H4 (cell line): ENCODE measurements around the gene GXYLT2. TPM values are rescaled to one million over a fixed set of nuclear protein-coding genes. Genes with fewer than 3 reads are reported as not detected.
"Not testable (repeated sequence)": the region's sequence is repeated elsewhere in the genome, so short reads cannot be mapped to it uniquely, and the experiment has no call there.

Experiments used
- DNase-seq: peaks from one replicate; pipeline ENCODE4 v3.0.0-alpha.2; 2015; ENCODE audit warnings: low spot score
- total RNA-seq: library from RNA; depleted of rRNA; stranded (reverse); fragments of >200 nt; shearing (Covaris generic); gene quantifications from 2 replicates; pipeline ENCODE4 v1.2.3, GENCODE V29; 2014

Gene GXYLT2
- total RNA-seq, 1 experiment from 2014 or later: 16.9 TPM

DNA sequence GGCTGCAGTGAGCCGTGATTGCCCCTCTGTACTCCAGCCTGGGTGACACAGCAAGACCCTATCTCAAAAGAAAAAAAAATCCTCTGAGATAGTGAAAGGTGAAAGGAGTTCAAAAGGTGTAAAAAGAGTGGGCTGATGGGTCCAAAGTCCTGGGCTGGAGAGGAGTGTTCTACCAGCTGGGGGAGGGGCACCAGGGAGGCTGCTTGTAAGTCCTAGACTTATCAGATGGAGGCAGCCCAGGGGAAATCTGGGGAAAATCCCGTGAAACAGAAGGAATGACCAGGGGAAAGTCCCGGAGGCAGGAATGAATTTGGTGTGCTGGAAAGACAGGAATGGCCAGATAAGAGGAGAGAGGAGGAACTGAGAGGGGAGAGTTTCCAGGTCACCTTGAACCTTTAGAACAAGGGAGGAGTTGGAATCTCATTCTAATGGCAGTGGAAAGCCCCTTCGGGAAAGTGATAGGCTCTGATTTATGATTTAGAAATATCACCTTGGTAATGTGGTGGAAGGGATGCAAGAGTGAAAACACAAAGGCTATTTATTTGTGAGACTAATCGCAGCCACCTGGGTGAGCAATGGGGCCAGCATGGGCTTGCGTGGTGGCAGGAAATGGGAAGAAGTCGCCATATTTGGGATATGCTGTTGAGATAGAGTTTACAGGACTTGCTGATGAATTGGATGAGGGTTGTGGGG lies 85.3 kb downstream of the GXYLT2 start:
- DNase-seq: no peak

DNA sequence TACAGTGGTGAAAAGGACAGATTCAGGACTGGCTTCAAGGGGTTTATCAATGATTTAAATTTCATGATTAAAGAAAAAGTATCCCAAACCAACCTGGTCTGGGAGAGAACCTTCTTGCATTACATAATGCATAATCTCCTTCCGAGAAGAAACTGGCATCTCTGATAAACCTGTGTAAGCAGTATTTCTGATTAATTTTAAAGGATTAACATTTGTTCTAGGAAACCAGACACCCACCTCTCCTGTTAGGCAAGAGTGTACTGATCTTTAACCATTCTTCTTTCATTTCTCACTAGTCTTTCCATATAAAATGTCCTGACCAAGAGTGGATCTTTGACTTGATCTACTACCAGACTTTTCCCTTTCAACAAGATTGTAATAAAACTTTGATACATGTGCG lies 85.9 kb downstream of the GXYLT2 start:
- no peak for DNase-seq

DNA sequence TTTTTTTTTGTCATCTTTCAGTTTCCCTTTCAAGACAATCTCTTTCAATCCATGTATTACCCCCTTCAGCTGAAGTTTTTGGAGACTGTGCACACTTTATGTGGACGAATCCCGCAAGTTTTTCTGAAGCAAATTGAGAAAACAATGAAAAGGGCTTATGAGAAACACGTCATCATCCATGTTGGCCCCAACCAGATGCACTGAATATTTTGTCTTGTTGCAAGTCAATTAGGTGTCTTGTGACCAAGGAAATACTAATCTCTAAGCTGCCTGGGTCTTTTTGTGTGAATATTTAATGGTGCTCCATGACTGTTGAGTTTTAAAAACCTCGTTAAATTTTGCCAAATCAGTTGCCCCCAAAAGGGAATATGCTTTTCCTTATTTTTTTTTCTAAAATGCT lies 87.1 kb downstream of the GXYLT2 start:
- DNase-seq: no peak

DNA sequence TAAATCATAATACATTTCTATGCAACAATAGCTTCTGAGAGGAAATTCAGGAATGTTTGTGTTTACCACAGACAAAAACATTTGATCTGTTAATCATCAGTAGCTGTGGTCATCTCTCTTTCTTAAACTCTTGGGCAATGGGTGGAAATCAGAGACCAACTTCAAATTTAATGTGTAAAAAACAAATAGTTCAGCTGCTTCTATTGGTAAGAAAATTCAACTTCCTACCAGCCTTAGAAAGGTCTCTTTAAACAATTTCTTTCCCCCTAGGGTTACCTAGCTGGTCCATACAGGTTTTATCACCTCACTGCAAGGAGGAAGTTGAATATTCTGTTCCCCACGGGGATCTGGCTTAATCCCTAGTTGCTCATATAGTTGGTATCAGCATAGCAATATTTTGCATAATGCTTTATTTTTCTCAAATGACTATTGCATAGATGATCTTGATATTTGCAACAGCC lies 88.5 kb downstream of the GXYLT2 start:
- no peak for DNase-seq

DNA sequence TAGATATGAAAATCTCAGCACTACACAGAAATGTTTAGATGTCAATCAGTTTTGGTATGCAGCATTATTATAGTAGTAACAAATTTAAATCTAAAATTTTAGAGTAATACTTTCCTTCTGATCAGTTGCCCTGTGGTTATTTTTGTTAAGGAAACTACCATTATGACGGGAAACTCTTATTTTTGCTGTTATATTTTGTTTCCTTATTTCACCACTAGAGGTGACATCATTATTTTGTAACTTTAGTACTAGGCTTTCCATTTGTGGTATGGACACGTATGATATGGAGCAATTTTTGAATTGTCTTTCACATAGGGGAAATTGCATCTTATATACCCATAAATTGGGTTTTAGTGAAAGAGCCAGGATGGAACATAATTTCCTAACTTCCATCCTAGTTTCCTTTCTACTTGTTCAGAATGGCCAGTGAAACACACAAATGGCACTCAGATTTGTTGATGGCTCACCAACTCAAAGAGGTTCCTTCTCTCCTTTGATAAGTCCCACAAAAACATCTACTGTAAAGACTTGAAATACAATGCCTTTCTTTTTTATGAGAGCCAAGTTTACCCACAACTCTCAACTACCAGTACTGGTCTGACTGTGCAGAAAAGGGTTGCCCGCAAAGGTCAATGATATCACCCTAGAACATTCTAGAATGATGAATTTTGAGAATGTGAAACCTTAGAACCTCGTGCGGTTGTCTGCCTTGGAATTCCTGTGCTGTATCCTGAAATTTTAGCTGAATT lies 89.4 kb downstream of the GXYLT2 start:
- no peak for DNase-seq

DNA sequence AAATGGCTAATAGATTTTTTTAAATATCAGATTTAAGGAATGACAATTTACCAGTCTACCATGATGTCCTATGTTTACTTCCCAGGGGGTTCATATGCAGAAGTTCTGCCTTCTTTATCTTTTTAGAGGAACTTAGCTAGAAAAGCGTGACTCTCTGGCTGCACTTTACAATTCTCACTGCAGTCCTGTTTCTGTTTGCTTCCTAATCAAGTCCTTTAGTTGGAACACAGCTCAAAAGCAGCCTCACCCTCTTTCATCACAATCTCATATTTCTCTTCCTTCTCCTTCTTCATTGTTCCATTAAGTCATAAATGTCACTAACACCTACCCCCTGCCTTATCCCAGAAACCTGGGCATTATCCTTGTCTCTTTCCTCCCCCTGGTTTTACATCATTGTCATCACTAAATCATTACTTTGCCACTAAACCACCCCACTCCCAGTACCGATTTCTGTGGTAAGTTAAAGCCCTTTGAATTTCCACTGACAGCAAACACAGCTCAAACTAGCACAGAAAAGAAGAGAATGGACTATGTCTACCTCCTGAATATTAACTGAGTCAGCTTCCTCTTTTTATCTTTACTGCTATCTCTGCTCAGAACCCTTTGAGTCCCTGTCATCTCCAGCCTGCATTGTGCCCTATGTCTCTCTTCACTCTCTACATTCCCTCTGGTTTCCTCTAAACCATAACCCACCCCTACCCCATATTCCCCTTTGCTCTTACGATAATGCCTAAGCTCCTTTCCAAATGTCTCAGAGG lies 94.9 kb downstream of the GXYLT2 start:
- no peak for DNase-seq

DNA sequence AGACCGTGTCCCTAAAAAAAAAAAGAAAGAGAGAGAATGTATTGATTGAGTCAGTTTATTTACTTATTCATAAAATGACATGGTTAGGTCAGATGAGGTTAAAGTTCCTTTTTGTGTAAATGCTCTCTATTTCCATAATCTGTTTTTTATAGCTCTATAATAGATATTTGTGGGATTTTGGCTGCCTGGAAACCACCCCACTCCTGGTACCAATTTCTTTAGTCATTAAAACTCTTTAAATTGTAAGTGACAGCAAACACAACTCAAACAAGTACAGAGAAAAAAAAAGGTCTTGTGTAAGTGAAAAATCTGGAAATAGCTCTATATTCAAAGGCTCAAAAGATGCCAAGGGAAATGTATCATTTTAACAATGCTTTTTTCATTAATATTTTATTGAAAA lies 97.7 kb downstream of the GXYLT2 start:
- no peak for DNase-seq

DNA sequence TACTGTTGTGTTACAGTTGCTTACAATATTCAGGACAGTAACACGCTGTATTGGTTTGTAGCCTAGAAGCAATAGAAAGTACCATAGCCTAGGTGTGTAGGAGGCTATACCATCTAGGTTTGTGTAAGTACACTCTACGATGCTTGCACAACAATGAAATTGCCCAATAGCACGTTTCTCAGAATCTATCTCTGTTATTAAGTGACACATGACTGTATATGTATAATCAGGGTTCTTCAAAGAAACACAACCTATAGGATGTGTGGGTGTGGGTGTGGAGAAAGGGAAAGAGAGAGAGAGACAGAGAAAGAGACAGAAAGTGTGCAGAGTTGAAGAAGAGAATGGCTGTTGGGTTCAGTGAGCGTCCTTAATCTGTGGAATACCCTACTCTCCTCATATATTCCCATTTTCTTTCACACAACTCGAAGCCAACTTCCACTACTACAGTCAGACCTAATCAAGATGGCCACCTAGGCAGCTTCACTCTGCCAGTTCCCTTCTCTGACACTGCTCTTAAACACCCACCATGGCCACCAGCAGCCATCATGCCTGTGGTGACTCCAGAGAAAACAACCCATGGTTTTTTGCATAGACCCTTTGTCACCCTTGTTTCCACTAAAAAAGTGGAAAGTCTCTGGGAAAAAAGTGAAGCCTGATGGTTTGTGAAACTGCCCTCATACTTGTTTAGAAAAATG lies 103.0 kb downstream of the GXYLT2 start:
- DNase-seq: no peak

DNA sequence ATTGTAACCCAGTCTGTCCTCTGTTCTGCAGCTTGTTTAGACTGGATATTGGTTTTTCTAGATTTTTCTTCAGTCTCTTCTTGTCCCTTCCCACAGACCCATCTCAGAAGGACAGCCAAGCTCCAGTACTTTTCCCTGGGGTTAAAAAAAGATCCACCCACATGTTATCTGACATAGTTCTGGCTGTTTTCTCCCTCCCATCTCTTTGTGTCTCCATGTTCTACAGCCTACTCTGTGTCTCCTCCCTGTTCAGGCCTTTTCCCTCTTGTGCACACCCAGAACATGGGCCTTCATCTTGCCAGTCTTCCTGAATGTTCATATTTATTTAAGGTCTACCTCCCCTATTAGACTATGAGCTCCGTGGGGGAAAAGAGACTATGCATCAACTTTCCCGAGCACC lies 103.7 kb downstream of the GXYLT2 start:
- no peak for DNase-seq

DNA sequence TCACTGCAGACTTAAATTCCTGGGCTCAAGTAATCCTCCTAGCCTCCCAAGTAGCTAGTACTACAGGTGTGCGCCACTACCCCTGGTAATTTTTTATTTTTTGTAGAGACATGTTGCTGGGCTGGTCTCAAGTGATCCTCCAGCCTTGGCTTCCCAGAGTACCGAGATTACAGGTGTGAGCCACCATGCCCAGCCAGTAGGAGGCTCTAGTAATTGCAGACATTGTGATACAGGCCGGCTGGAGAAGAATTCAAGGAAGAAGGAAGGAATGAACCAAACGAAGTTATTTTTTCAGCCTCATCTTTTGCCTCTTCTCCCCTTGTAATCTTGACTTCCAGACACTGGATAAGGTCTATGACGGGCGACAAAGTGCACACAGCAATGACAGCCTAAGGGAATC lies 105.5 kb downstream of the GXYLT2 start:
- no peak for DNase-seq

DNA sequence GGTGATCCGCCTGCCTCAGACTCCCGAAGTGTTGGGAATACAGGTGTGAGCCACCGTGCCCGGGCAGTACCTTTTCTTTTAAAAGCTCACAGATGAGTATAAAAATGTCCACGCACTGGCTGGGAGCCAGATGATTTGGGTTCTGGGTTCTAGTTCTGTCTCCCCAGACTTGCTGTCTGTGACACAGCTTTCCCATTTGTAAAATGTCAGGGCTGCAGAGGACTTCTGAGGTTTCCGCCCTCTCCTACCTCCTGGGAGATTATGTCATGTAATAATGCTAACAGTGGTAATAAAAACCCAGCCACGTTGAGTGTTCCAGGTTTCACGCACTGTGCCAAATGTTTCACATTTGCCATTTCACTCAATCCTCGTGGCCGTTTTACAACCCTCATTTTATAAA lies 107.5 kb downstream of the GXYLT2 start:
- no peak for DNase-seq

DNA sequence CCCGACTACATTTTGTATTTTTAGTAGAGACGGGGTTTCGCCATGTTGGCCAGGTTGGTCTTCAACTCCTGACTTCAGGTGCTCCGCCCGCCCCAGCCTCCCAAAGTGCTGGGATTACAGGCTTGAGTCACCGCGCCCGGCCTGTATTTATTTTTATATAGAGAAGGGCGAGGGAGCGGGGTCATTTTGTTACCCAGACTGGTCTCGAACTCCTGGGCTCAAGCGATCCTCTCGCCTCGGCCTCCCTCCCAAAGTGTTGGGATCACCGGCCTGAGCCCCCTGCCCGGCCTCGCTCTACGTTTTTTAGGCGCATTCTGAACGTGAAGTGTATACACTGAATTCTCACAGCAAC lies 108.3 kb downstream of the GXYLT2 start:
- no peak for DNase-seq

DNA sequence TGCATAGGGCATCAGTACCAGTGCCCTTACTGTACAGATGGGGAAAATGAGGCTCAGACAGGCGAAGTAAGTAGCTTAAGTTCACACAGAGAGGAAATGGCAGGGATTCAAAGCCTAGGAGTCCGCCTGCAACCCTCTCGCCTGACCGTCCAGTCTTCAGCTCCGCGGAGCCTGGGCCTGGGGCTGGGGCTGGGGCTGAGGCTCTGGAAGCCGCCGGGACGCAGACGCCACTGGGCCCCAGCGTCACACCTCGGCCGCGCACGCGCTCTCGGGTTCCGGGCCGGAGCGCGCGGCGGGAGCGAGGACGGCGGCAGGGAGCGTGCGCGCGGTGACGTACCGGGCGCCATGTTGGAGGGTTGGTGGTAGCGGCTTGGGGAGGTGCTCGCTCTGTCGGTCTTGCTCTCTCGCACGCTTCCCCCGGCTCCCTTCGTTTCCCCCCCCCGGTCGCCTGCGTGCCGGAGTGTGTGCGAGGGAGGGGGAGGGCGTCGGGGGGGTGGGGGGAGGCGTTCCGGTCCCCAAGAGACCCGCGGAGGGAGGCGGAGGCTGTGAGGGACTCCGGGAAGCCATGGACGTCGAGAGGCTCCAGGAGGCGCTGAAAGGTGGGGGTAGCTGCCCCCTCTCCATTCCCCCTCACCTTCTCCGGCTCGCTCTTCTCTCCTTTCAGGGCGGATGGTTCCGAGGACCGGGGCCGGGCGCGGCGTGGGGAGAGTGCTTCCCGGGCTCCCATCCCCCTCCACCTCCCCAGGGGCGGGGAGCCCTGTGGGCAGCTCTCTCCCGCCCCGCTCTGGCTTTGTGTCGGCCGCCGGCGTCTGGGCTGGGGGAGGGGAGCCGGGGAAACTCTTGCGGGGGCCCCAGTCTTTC lies 108.9 kb downstream of the GXYLT2 start, which contains the start of gene PPP4R2:
Gene PPP4R2, plus strand, starts transcription at position 339 of the 861 bp plus-strand sequence. Its CDS starts 227 bp downstream, at position 566.
- peak; percentile 82 for DNase-seq

DNA sequence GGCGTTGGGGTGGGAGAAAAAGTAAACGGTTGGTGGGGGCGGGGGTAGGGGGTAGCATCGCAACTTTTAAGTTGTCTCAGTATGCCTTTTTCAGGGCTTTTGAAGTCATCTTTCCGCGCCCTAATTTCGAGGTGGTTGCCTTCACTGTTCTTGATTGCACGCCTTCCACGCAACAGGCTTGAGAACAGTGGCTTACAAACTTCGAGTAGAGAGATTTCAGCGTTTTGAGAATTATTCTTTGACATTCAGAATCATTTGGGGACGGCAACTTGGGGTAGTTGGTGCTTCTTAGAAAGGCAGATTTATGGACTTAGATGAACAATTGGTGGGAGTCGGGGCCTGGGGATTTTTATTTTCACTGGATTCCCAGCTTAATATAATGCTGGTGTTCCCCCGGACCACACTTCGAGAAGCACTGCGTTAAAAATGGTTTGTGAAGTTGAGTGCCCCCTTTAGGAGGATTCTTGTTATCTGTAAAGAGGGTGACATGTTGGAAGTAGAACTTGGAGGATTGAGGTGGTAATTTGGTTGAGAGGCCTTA lies 109.6 kb downstream of the GXYLT2 start:
- peak; percentile 40 for DNase-seq

DNA sequence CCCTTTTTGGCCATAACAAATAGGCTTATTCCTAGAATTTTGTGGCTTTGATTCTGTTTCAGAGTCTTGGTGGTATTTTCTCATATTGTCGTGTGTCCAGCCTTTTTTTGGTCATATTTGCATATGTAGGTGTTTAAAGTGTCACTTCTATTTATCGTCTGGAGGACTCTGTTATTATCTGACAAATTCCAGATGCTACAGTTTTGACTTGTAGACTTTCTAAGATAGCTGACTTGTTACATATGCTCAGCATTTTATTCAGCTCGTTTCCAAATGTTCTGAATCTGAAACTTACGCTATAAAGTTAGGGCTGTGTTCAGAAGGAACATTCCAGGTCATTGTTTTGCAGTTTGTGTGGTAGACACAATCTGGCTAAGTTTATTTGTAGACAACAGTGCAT lies 110.6 kb downstream of the GXYLT2 start:
- DNase-seq: no peak

DNA sequence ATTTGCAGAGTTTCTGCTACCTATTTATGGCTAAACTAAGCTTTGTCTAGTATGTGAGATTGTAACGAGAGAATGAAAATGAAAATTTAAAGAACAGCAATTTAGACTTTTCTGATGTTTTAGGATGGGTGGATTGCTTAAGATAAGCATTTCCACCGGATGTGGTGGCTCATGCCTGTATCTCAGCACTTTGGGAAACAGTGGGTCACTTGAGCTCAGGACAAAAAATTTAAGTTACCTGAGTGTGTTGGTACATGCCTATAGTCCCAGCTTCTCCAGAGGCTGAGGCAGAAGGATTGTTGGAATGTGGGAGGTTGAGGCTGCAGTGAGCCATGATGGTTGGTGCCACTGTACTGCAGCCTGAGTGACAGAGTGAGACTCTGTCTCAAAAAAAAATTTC lies 112.1 kb downstream of the GXYLT2 start:
- no peak for DNase-seq

DNA sequence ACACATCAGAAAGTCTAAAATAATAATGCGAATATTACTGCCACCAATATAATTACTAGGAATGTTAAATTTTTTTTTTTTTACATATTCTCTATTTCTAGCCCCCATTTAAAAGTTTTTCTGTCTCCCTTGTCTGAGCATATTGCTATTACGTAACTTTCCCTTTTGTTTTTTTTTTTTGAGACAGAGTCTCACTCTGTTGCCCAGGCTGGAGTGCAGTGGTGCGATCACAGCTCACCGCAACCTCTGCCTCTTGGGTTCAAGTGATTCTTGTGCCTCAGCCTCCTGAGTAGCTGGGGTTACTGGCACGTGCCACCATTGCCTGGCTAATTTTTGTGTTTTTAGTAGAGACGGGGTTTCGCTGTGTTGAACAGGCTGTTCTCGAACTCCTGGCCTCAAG lies 115.2 kb downstream of the GXYLT2 start:
- not testable (repeated sequence) for DNase-seq

DNA sequence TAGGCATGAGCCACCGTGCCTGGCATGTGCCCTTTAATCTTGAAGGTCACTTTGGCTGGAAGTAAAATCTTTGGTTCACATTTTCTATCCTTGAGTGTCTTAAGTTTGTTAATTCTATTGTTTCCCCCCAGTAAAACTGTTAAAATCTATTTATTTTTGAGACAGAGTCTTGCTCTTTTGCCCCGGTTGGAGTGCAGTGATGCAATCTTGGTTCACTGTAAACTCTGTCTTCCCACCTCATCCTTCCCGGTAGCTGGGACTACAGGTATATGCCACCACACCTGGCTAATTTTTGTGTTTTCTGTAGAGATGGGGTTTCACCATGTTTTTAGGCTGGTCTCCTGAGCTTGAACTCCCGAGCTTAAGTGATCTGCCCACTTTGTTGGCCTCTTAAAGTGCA lies 116.5 kb downstream of the GXYLT2 start:
- DNase-seq: no peak

DNA sequence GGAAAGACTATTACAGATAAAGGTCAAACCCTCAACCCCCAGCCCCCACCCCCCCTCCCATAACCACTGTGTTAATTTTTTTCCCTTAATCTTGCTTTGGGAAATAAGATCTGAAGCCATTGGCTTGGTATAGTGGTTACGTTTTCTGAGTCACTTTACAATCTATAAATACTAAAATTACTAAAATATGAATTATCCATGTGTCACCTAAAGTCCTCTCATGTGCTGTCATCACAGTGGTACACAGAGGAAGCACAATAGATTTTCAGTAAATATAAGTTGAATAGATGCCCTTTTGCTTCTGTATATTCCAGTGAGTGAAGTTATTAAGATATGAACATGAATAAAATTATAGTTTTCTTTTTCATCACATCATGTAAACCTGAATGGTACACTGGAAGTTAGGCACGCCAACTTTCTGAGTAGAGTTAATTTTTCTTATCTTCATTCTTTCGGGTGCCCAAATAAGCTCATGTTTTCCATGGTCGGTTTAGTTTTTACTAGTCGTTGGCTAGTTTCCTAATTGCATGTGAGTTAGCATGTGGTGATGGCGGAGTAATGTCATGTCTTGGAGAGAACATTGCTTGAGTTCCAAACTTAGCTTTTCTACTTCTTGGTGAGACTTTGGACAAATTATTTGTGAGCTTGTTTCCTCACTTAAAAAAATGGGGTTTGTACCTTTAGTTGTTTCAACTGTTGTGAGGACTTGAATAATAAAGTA lies 120.3 kb downstream of the GXYLT2 start:
- DNase-seq: no peak

DNA sequence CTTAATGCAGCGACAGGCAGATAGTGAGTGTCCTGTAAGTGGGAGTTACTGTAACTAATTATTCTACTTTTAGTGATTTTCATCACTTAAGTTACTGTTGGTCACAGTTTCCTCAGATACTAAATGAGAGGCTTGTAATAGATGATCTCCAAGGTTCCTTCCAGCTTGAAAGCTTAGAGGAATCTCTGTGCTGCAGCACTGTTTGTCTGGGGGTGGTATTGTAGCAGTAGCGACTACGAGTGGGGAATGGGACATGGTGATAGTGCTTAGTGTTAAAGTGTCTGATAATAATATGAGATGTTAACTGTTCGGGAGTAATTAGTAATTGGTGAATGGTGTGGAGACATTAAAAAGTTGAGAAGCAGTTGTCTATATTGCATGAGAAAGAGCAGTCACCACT lies 121.2 kb downstream of the GXYLT2 start:
- no peak for DNase-seq
